ENCODE results near the gene CUX1. TPM values are rescaled to one million over a fixed set of nuclear protein-coding genes. Genes with fewer than 3 reads are reported as not detected.

Gene CUX1
- total and polyA plus RNA-seq, 2 donors (not counting 1 experiment from before 2014, with no cell fraction given) = 22.7 to 38.1 TPM

DNA sequence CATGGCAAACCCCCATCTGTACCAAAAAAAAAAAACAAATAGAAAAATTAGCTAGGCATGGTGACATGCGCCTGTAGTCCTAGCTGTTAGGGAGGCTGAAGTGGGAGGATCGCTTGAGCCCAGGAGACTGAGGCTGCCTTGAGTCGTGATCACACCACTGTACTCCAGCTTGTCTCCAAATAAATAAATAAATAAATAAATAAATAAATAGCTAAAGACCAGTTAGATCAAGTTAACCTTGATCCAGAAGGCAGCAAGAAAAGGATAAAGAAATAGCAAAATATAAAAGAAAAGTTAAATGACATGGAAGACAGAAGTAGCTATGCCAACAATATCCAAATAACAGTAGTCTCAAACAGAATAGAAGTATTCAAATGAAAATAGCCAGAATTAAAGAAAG lies 337.0 kb downstream of the CUX1 start:
- H4K20me1 ChIP-seq (ENCODE audit: control insufficient read depth, extremely low read depth, insufficient read depth, low read length) = no peaks in the 10 kb centered on the region
- no peaks in the 10 kb centered on the region for H3K79me2 ChIP-seq (ENCODE audit: control insufficient read depth, insufficient read depth, low read length)
- no peaks in the 10 kb centered on the region for H3K9me3 ChIP-seq (ENCODE audit: control insufficient read depth, insufficient read depth, low read depth, low read length)
- no peak overlapping the region for H3K4me3 ChIP-seq (replicated peaks in 1 of 4; ENCODE audit: control extremely low read depth in 1 of 4, insufficient read depth in 1 of 4, low read depth in 3 of 4, low read length in 4 of 4)
- H3K27ac ChIP-seq (ENCODE audit: insufficient read depth, low read length) = no peak overlapping the region
- H3K4me2 ChIP-seq (ENCODE audit: extremely low read depth, insufficient read depth, low read length) = no peak overlapping the region
- H2AFZ ChIP-seq (ENCODE audit: low read length) = no peak overlapping the region
- no peak for TF ChIP-seq EZH2 (IDR thresholded peaks at IDR 0.05; ENCODE audit: low read length, missing control alignments)
- TF ChIP-seq CTCF (conservative IDR thresholded peaks at IDR 0.05 in 1 of 2, IDR thresholded peaks at IDR 0.05 in 1 of 2; ENCODE audit: low read depth in 1 of 2, low read length in 2 of 2) = no peak
- H3K36me3 ChIP-seq (ENCODE audit: control insufficient read depth, insufficient read depth, low read length) = no peaks in the 10 kb centered on the region
- no peaks in the 10 kb centered on the region for H3K4me1 ChIP-seq (ENCODE audit: control insufficient read depth, extremely low read depth, insufficient read depth, low read length)
- H3K9ac ChIP-seq (ENCODE audit: insufficient read depth, low read length) = no peak overlapping the region
- no peaks in the 10 kb centered on the region for H3K27me3 ChIP-seq (ENCODE audit: control insufficient read depth, insufficient read depth, low read length)
- DNase-seq (ENCODE audit: low read depth in 2 of 2) = no peak

DNA sequence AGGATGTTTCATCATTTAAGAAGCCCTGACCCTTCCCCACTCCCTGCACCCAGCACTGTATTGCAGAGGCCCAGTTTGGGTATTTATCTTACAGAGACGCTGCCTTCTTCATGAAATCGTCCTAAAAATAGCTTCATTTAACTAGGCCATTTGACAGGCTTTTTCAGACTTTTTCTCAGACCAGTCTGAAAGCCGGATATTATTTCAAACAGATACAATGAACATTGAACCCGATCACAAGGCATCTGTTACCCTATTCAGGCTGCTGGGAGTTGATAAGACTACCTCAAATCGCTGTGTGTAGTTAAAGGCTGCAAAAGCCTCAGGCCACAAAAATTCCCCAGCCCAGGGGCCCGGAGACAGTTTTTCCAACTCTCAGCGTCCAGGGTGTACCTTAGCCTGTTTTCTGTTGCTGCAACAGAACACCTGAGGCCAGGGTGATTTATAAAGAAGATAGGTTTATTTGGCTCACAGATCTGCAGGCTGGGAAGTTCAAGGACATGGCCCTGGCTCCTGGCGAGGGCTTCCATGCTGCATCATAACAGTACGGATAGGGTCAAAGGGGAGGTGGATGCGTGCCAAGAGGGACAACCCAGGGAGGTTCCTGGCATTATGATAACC lies 338.5 kb downstream of the CUX1 start:
- Histone ChIP-seq H3K79me2 (ENCODE audit: control insufficient read depth, insufficient read depth, low read length) (no peaks in the 10 kb centered on the region), H3K27ac (ENCODE audit: insufficient read depth, low read length) (no peak overlapping the region), H3K4me2 (ENCODE audit: extremely low read depth, insufficient read depth, low read length) (no peak overlapping the region), H3K9ac (ENCODE audit: insufficient read depth, low read length) (no peak overlapping the region), H3K4me3 (replicated peaks in 1 of 4; ENCODE audit: control extremely low read depth in 1 of 4, insufficient read depth in 1 of 4, low read depth in 3 of 4, low read length in 4 of 4) (no peak overlapping the region), H4K20me1 (ENCODE audit: control insufficient read depth, extremely low read depth, insufficient read depth, low read length) (no peaks in the 10 kb centered on the region), H3K27me3 (ENCODE audit: control insufficient read depth, insufficient read depth, low read length) (no peaks in the 10 kb centered on the region), H3K9me3 (ENCODE audit: control insufficient read depth, insufficient read depth, low read depth, low read length) (no peaks in the 10 kb centered on the region), H2AFZ (ENCODE audit: low read length) (no peak overlapping the region), H3K4me1 (ENCODE audit: control insufficient read depth, extremely low read depth, insufficient read depth, low read length) (no peaks in the 10 kb centered on the region), H3K36me3 (ENCODE audit: control insufficient read depth, insufficient read depth, low read length) (no peaks in the 10 kb centered on the region)
- TF ChIP-seq CTCF (conservative IDR thresholded peaks at IDR 0.05 in 1 of 2, IDR thresholded peaks at IDR 0.05 in 1 of 2; ENCODE audit: low read depth in 1 of 2, low read length in 2 of 2) = no peak
- TF ChIP-seq EZH2 (IDR thresholded peaks at IDR 0.05; ENCODE audit: low read length, missing control alignments) = no peak
- peak in 1 of 2 donors; percentile 15 for DNase-seq (ENCODE audit: low read depth in 2 of 2)

DNA sequence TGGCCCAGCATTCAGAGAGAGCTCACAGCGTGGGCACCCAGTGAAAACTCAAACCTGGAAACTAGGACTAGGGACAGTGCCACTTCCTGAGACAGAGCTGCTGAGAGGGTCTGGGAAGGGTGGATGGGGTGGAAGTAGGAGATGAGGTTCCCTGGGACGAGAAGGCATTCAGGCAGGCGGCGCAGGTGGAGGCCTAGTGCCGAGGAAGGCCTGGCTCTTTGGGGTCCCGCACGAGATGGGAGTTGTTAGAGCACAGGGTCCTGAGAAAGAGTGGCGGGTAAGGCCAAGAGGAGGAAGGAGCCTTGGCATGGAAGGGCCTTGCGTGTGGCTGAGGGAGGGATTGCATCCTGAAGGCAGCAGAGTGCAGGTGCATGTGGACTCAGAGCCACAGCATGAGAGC lies 339.4 kb downstream of the CUX1 start:
- no peak overlapping the region for H3K4me3 ChIP-seq (replicated peaks in 1 of 4; ENCODE audit: control extremely low read depth in 1 of 4, insufficient read depth in 1 of 4, low read depth in 3 of 4, low read length in 4 of 4)
- H2AFZ ChIP-seq (ENCODE audit: low read length) = no peak overlapping the region
- no peak overlapping the region for H3K27ac ChIP-seq (ENCODE audit: insufficient read depth, low read length)
- H3K9me3 ChIP-seq (ENCODE audit: control insufficient read depth, insufficient read depth, low read depth, low read length) = no peaks in the 10 kb centered on the region
- no peaks in the 10 kb centered on the region for H4K20me1 ChIP-seq (ENCODE audit: control insufficient read depth, extremely low read depth, insufficient read depth, low read length)
- TF ChIP-seq CTCF (conservative IDR thresholded peaks at IDR 0.05 in 1 of 2, IDR thresholded peaks at IDR 0.05 in 1 of 2; ENCODE audit: low read depth in 1 of 2, low read length in 2 of 2) (no peak), EZH2 (IDR thresholded peaks at IDR 0.05; ENCODE audit: low read length, missing control alignments) (no peak)
- no peaks in the 10 kb centered on the region for H3K79me2 ChIP-seq (ENCODE audit: control insufficient read depth, insufficient read depth, low read length)
- no peaks in the 10 kb centered on the region for H3K27me3 ChIP-seq (ENCODE audit: control insufficient read depth, insufficient read depth, low read length)
- no peak for DNase-seq (ENCODE audit: low read depth in 2 of 2)
- no peak overlapping the region for H3K9ac ChIP-seq (ENCODE audit: insufficient read depth, low read length)
- H3K4me2 ChIP-seq (ENCODE audit: extremely low read depth, insufficient read depth, low read length) = no peak overlapping the region
- no peaks in the 10 kb centered on the region for H3K36me3 ChIP-seq (ENCODE audit: control insufficient read depth, insufficient read depth, low read length)
- no peaks in the 10 kb centered on the region for H3K4me1 ChIP-seq (ENCODE audit: control insufficient read depth, extremely low read depth, insufficient read depth, low read length)

All from fibroblast of lung (primary cell).